Ishikawa (cell line): ENCODE measurements around the gene MPZL2.

Experiments
- CEBPB ChIP-seq: IDR thresholded peaks from 2 replicates; pipeline ENCODE4 v1.6.1; 2012
- CREB1 ChIP-seq: IDR thresholded peaks from 2 replicates; pipeline ENCODE4 v1.6.1; 2012; ENCODE audit warnings: low read depth
- EGR1 ChIP-seq: IDR thresholded peaks from 2 replicates; pipeline ENCODE4 v1.6.1; 2012
- EP300 ChIP-seq: IDR thresholded peaks from 2 replicates; pipeline ENCODE4 v1.6.1; 2012; ENCODE audit warnings: borderline replicate concordance
- FOXM1 ChIP-seq: IDR thresholded peaks from 2 replicates; pipeline ENCODE4 v1.6.1; 2012; ENCODE audit warnings: low read depth, borderline replicate concordance
- MAX ChIP-seq: IDR thresholded peaks from 2 replicates; pipeline ENCODE4 v1.6.1; 2012
- NFIC ChIP-seq: IDR thresholded peaks from 2 replicates; pipeline ENCODE4 v1.6.1; 2012
- RAD21 ChIP-seq: IDR thresholded peaks from 2 replicates; pipeline ENCODE4 v1.6.1; 2012; ENCODE audit warnings: low read depth
- TAF1 ChIP-seq: IDR thresholded peaks from 2 replicates; pipeline ENCODE4 v1.6.1; 2012; ENCODE audit warnings: low read depth, mild to moderate bottlenecking
- TCF12 ChIP-seq: IDR thresholded peaks from 2 replicates; pipeline ENCODE4 v1.6.1; 2012; ENCODE audit warnings: low read depth
- TEAD4 ChIP-seq: IDR thresholded peaks from 2 replicates; pipeline ENCODE4 v1.6.1; 2012
- YY1 ChIP-seq: IDR thresholded peaks from 2 replicates; pipeline ENCODE4 v1.6.1; 2012; ENCODE audit warnings: low read depth
- ZBTB7A ChIP-seq: IDR thresholded peaks from 2 replicates; pipeline ENCODE4 v1.6.1; 2012; ENCODE audit warnings: low read depth
- TF ChIP-seq, protein P1 (sequence below): IDR thresholded peaks from 2 replicates; pipeline ENCODE4 v1.6.1; 2012; ENCODE audit warnings: low read depth, mild to moderate bottlenecking
- TF ChIP-seq, protein P2 (sequence below): IDR thresholded peaks from 2 replicates; pipeline ENCODE4 v1.6.1; 2012

Gene MPZL2

GRCh38 chr11:118239509-118240205 lies 24.4 kb downstream of the MPZL2 start:
- no peak for TF ChIP-seq YY1
- no peak for TF ChIP-seq CEBPB
- no peak for TF ChIP-seq RAD21
- no peak for TF ChIP-seq FOXM1
- TF ChIP-seq, protein P1, sequence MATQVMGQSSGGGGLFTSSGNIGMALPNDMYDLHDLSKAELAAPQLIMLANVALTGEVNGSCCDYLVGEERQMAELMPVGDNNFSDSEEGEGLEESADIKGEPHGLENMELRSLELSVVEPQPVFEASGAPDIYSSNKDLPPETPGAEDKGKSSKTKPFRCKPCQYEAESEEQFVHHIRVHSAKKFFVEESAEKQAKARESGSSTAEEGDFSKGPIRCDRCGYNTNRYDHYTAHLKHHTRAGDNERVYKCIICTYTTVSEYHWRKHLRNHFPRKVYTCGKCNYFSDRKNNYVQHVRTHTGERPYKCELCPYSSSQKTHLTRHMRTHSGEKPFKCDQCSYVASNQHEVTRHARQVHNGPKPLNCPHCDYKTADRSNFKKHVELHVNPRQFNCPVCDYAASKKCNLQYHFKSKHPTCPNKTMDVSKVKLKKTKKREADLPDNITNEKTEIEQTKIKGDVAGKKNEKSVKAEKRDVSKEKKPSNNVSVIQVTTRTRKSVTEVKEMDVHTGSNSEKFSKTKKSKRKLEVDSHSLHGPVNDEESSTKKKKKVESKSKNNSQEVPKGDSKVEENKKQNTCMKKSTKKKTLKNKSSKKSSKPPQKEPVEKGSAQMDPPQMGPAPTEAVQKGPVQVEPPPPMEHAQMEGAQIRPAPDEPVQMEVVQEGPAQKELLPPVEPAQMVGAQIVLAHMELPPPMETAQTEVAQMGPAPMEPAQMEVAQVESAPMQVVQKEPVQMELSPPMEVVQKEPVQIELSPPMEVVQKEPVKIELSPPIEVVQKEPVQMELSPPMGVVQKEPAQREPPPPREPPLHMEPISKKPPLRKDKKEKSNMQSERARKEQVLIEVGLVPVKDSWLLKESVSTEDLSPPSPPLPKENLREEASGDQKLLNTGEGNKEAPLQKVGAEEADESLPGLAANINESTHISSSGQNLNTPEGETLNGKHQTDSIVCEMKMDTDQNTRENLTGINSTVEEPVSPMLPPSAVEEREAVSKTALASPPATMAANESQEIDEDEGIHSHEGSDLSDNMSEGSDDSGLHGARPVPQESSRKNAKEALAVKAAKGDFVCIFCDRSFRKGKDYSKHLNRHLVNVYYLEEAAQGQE = no peak
- TF ChIP-seq EGR1 = no peak
- TF ChIP-seq CREB1 = no peak
- TF ChIP-seq EP300 = no peak
- TF ChIP-seq, protein P2, sequence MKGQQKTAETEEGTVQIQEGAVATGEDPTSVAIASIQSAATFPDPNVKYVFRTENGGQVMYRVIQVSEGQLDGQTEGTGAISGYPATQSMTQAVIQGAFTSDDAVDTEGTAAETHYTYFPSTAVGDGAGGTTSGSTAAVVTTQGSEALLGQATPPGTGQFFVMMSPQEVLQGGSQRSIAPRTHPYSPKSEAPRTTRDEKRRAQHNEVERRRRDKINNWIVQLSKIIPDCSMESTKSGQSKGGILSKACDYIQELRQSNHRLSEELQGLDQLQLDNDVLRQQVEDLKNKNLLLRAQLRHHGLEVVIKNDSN = no peak
- TF ChIP-seq TAF1 = no peak
- no peak for TF ChIP-seq TCF12
- TF ChIP-seq NFIC = no peak
- no peak for TF ChIP-seq MAX

GRCh38 chr11:118238929-118239328 lies 25.2 kb downstream of the MPZL2 start:
- TF ChIP-seq, protein P1 = no peak
- TF ChIP-seq EP300 (no peak), NFIC (no peak), MAX (no peak), FOXM1 (no peak), YY1 (no peak), TEAD4 (no peak), ZBTB7A (no peak), TAF1 (no peak), RAD21 (no peak), CEBPB (no peak), CREB1 (no peak), TCF12 (no peak), EGR1 (no peak)
- TF ChIP-seq, protein P2 = no peak

DNA sequence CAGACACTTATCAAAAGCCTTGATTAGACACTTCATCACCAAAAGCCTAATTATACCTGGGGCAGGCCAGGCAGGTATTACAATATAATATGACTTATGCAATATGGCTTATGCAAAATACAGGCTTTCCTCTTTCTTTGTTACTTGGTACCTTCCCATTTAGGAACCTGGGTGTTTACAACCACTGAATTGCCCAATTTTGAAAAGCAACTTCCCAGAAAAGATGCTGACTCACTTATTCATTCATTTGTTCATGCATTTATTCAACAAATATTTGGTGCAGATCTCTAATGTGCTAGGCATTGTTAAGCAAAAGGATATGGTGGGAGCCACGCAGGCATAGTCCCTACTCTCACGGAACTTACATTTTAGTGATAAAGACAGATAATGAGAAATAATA lies 25.7 kb downstream of the MPZL2 start:
- TF ChIP-seq FOXM1 = no peak
- TF ChIP-seq MAX = no peak
- TF ChIP-seq CEBPB = no peak
- no peak for TF ChIP-seq RAD21
- no peak for TF ChIP-seq EP300
- no peak for TF ChIP-seq NFIC
- TF ChIP-seq TCF12 = no peak
- no peak for TF ChIP-seq YY1

DNA sequence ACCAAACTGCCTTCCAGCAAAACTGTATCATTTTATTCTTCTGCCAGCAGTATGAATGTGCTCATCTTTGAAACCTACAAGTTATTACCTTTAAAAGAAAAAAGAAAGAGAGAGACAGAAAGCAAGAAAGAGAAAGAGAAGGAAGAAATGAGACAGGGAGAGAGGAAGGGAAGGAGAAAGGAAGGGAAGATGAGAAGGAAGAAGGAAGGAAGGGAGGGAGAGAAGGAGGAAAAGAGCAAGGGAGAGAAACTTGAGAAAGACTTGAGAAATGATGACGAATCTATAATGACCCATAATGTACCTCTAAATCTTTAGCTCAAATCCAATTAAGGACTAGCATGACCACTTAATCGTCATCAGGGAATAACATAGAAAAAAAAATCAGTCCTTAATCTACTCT lies 27.9 kb downstream of the MPZL2 start:
- no peak for TF ChIP-seq ZBTB7A
- no peak for TF ChIP-seq YY1
- TF ChIP-seq, protein P2 = no peak
- TF ChIP-seq EP300 = no peak
- TF ChIP-seq, protein P1 = no peak
- TF ChIP-seq EGR1 = no peak
- TF ChIP-seq MAX = no peak
- TF ChIP-seq RAD21 = no peak
- no peak for TF ChIP-seq CREB1
- no peak for TF ChIP-seq FOXM1
- no peak for TF ChIP-seq TAF1
- TF ChIP-seq TCF12 = no peak
- no peak for TF ChIP-seq TEAD4
- no peak for TF ChIP-seq NFIC
- no peak for TF ChIP-seq CEBPB
